ENCODE data around the gene KCNIP1.
A peak's percentile ranks its signal among the peaks of the same experiment; 100 is the strongest.

Gene KCNIP1

DNA sequence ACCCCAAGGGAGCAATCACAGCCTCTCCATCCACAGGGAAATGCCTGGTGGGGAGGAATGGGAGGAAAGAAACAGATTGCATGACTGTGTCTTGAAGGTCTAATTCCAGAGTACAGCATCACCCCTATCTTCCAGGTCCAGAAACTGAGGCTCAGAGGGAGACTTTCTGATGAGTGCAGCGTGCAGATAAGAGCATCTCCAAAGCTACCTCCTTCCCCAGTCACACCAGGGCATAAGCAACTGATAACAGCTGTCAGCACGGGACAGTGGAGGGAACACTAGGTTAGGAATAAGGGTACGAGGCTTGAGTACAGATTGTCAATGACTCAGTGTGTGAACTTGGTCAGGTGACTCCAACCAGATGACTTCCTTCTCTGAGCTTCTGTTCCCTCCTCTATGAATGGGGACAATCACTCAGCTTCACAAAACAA lies 126.9 kb downstream of the KCNIP1 start:
- Histone ChIP-seq H3K36me3 (replicated peaks in 1 of 2; ENCODE audit: control insufficient read depth in 2 of 2, insufficient read depth in 2 of 2, low read length in 2 of 2) (no peaks in the 10 kb centered on the region), H2AK5ac (ENCODE audit: low read depth, low read length) (no peak overlapping the region), H2AFZ (ENCODE audit: low read length) (no peak overlapping the region), H3K9me3 (replicated peaks in 1 of 2; ENCODE audit: control insufficient read depth in 2 of 2, insufficient read depth in 1 of 2, low read depth in 1 of 2, low read length in 2 of 2) (no peaks in the 10 kb centered on the region), H3K27me3 (ENCODE audit: control insufficient read depth in 3 of 3, insufficient read depth in 3 of 3, low read depth in 1 of 3, low read length in 3 of 3) (peaks cover 0 to 7% (median 0%) of the 10 kb centered on the region in 3 experiments), H3K18ac (ENCODE audit: low read length) (no peak overlapping the region), H2BK120ac (ENCODE audit: low read depth, low read length) (no peak overlapping the region), H3K79me1 (ENCODE audit: low read depth, low read length) (no peaks in the 10 kb centered on the region), H2BK12ac (ENCODE audit: low read length) (no peak overlapping the region), H3K23ac (ENCODE audit: low read depth, low read length, poor library complexity) (no peak overlapping the region), H3K4me2 (ENCODE audit: insufficient read depth, low read length, poor library complexity, severe bottlenecking) (no peak overlapping the region), H3K4me3 (ENCODE audit: low read length in 2 of 2) (no peak overlapping the region), H4K91ac (ENCODE audit: low read depth, low read length, poor library complexity) (no peak overlapping the region), H2BK5ac (ENCODE audit: low read length) (no peak overlapping the region), H3K4me1 (ENCODE audit: control insufficient read depth in 2 of 2, insufficient read depth in 1 of 2, low read depth in 1 of 2, low read length in 2 of 2) (peaks cover 5 to 18% of the 10 kb centered on the region in 2 donors), H3K27ac (replicated peaks; ENCODE audit: low read length) (no peak overlapping the region), H3K14ac (ENCODE audit: low read length) (no peak overlapping the region), H3K4ac (ENCODE audit: low read length) (no peak overlapping the region), H3K9ac (ENCODE audit: low read depth, low read length, poor library complexity) (no peak overlapping the region), H4K8ac (ENCODE audit: low read depth, low read length) (no peak overlapping the region), H2BK15ac (ENCODE audit: low read length) (no peak overlapping the region)
- WGBS, 2 donors (ENCODE audit: extremely low coverage in 2 of 2, insufficient read length in 2 of 2, insufficient replicate concordance in 1 of 2) = no CpG with 5 or more reads among the region's 3 CpGs
- no peak for DNase-seq (ENCODE audit: low spot score)

DNA sequence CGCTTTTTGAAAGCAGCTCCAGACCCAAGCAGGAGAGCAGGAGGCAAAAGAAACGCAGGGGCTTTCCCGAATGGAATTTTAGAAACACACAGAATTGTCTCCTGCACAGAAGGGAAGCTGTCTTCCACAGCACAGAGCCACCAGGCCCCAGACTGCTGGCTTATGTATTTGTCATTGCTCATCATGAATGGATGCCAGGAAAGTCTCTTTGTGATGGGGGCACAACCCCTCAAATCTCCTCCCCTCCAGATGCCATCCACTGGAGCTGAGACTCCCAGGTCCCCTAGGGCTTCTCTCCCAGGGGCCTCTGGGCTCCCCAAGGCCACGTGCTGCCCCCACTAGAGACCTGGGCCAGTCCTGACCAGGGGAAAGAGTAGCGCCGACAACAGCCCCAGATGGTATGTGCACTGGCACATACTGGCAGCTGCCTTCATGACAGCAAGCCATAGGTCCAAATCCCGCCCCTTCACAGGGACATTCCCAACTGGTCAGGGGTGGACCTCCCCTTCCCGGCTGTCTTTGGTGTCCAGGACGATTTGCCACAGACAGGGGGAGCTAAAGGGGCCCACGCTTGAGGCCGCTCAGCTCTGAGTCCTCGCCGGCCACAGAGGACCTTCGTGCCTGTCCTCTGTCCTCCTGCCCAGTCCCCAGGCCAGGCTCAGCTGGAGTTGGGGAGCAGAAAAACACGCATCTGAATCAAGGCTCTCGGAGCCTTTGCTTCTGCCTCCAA lies 127.8 kb downstream of the KCNIP1 start:
- H3K36me3 ChIP-seq (replicated peaks in 1 of 2; ENCODE audit: control insufficient read depth in 2 of 2, insufficient read depth in 2 of 2, low read length in 2 of 2) = no peaks in the 10 kb centered on the region
- H2BK12ac ChIP-seq (ENCODE audit: low read length) = no peak overlapping the region
- H3K27me3 ChIP-seq (ENCODE audit: control insufficient read depth in 3 of 3, insufficient read depth in 3 of 3, low read depth in 1 of 3, low read length in 3 of 3) = peaks cover 0 to 3% (median 0%) of the 10 kb centered on the region in 3 experiments
- peaks cover 5 to 16% of the 10 kb centered on the region in 2 donors for H3K4me1 ChIP-seq (ENCODE audit: control insufficient read depth in 2 of 2, insufficient read depth in 1 of 2, low read depth in 1 of 2, low read length in 2 of 2)
- H2AK5ac ChIP-seq (ENCODE audit: low read depth, low read length) = peak overlapping the region; percentile 9
- H3K23ac ChIP-seq (ENCODE audit: low read depth, low read length, poor library complexity) = no peak overlapping the region
- H2BK5ac ChIP-seq (ENCODE audit: low read length) = no peak overlapping the region
- no peak overlapping the region for H2AFZ ChIP-seq (ENCODE audit: low read length)
- H3K4me2 ChIP-seq (ENCODE audit: insufficient read depth, low read length, poor library complexity, severe bottlenecking) = no peak overlapping the region
- no peaks in the 10 kb centered on the region for H3K9me3 ChIP-seq (replicated peaks in 1 of 2; ENCODE audit: control insufficient read depth in 2 of 2, insufficient read depth in 1 of 2, low read depth in 1 of 2, low read length in 2 of 2)
- no peak overlapping the region for H3K4ac ChIP-seq (ENCODE audit: low read length)
- no peak overlapping the region for H3K9ac ChIP-seq (ENCODE audit: low read depth, low read length, poor library complexity)
- DNase-seq (ENCODE audit: low spot score) = no peak
- H3K14ac ChIP-seq (ENCODE audit: low read length) = no peak overlapping the region
- peak overlapping the region; percentile 55 for H3K18ac ChIP-seq (ENCODE audit: low read length)
- H2BK15ac ChIP-seq (ENCODE audit: low read length) = no peak overlapping the region
- no peak overlapping the region for H3K27ac ChIP-seq (replicated peaks; ENCODE audit: low read length)
- no CpG with 5 or more reads among the region's 16 CpGs for WGBS, 2 donors (ENCODE audit: extremely low coverage in 2 of 2, insufficient read length in 2 of 2, insufficient replicate concordance in 1 of 2)
- H3K79me1 ChIP-seq (ENCODE audit: low read depth, low read length) = no peaks in the 10 kb centered on the region
- H4K8ac ChIP-seq (ENCODE audit: low read depth, low read length) = no peak overlapping the region
- H4K91ac ChIP-seq (ENCODE audit: low read depth, low read length, poor library complexity) = no peak overlapping the region
- no peak overlapping the region for H2BK120ac ChIP-seq (ENCODE audit: low read depth, low read length)
- H3K4me3 ChIP-seq (ENCODE audit: low read length in 2 of 2) = no peak overlapping the region

DNA sequence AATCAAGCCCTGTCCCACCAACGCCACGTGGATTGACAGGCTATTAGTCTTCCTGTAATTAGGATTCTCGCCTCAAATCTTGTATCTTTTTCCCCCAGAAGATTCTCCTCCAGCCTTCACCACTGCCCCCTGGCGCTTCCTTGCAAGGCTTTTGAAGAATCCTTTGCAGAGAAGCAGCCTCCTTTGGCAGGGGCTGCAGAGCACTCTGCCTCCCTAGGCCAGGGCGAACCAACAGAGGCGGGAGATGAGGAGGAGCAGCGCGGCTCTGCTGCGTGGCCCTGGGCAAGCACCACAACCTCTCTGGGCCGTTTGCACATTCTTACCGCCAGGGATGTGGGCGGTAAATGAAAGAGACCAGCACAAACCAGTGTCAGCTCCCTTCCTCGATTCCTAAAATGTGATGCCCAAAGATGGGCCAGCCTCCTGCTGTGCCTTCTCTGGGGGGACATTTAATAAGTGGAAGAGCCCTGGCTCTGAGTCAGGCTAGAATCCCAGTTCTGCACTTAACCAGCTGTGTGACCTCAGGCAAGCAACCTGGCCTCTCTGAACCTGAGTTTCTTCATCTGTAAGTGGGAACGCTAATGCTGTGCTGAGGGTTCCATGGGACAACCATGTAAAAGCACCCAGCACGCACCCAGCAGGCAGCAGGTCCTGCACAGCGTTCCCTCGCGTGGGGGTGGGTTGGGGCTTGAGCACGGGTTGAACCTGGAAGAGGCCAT lies 128.6 kb downstream of the KCNIP1 start:
- Histone ChIP-seq H3K79me1 (ENCODE audit: low read depth, low read length) (no peaks in the 10 kb centered on the region), H3K4me2 (ENCODE audit: insufficient read depth, low read length, poor library complexity, severe bottlenecking) (peak overlapping the region; percentile 55), H3K27ac (replicated peaks; ENCODE audit: low read length) (no peak overlapping the region), H2BK5ac (ENCODE audit: low read length) (no peak overlapping the region), H3K18ac (ENCODE audit: low read length) (peak overlapping the region; percentile 53), H3K9ac (ENCODE audit: low read depth, low read length, poor library complexity) (no peak overlapping the region), H3K4me3 (ENCODE audit: low read length in 2 of 2) (no peak overlapping the region), H2BK120ac (ENCODE audit: low read depth, low read length) (no peak overlapping the region), H4K8ac (ENCODE audit: low read depth, low read length) (no peak overlapping the region), H4K91ac (ENCODE audit: low read depth, low read length, poor library complexity) (no peak overlapping the region), H2AK5ac (ENCODE audit: low read depth, low read length) (no peak overlapping the region), H3K27me3 (ENCODE audit: control insufficient read depth in 3 of 3, insufficient read depth in 3 of 3, low read depth in 1 of 3, low read length in 3 of 3) (peaks cover 0 to 3% (median 0%) of the 10 kb centered on the region in 3 experiments), H2BK15ac (ENCODE audit: low read length) (no peak overlapping the region), H3K14ac (ENCODE audit: low read length) (no peak overlapping the region), H3K4me1 (ENCODE audit: control insufficient read depth in 2 of 2, insufficient read depth in 1 of 2, low read depth in 1 of 2, low read length in 2 of 2) (peaks cover 5 to 14% of the 10 kb centered on the region in 2 donors), H3K4ac (ENCODE audit: low read length) (no peak overlapping the region), H2AFZ (ENCODE audit: low read length) (peak overlapping the region; percentile 95), H3K23ac (ENCODE audit: low read depth, low read length, poor library complexity) (no peak overlapping the region), H3K9me3 (replicated peaks in 1 of 2; ENCODE audit: control insufficient read depth in 2 of 2, insufficient read depth in 1 of 2, low read depth in 1 of 2, low read length in 2 of 2) (no peaks in the 10 kb centered on the region), H3K36me3 (replicated peaks in 1 of 2; ENCODE audit: control insufficient read depth in 2 of 2, insufficient read depth in 2 of 2, low read length in 2 of 2) (no peaks in the 10 kb centered on the region), H2BK12ac (ENCODE audit: low read length) (no peak overlapping the region)
- no CpG with 5 or more reads among the region's 19 CpGs for WGBS, 2 donors (ENCODE audit: extremely low coverage in 2 of 2, insufficient read length in 2 of 2, insufficient replicate concordance in 1 of 2)
- DNase-seq (ENCODE audit: low spot score) = no peak

DNA sequence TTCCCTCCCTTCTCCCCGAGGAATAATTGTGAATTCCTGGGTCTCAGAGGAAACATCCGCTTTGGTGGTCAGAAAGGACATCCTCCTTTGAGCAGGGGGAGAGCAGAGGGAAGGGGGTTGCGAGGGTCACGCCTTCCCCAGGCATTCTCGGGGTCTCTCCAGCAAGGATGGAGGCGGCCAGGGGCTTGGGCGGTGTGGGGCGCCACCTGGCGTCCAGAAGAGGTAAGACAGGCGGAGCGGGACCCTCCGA lies 129.1 kb downstream of the KCNIP1 start:
- H3K18ac ChIP-seq (ENCODE audit: low read length) = peak overlapping the region; percentile 53
- H2BK120ac ChIP-seq (ENCODE audit: low read depth, low read length) = no peak overlapping the region
- no peak overlapping the region for H4K91ac ChIP-seq (ENCODE audit: low read depth, low read length, poor library complexity)
- peak overlapping the region; percentile 95 for H2AFZ ChIP-seq (ENCODE audit: low read length)
- H3K4me3 ChIP-seq (ENCODE audit: low read length in 2 of 2) = peak overlapping the region in 1 of 2 donors; percentile 50
- no peak overlapping the region for H3K9ac ChIP-seq (ENCODE audit: low read depth, low read length, poor library complexity)
- no peak overlapping the region for H2AK5ac ChIP-seq (ENCODE audit: low read depth, low read length)
- peak overlapping the region; percentile 90 for H3K4me2 ChIP-seq (ENCODE audit: insufficient read depth, low read length, poor library complexity, severe bottlenecking)
- H3K27me3 ChIP-seq (ENCODE audit: control insufficient read depth in 3 of 3, insufficient read depth in 3 of 3, low read depth in 1 of 3, low read length in 3 of 3) = peaks cover 0 to 3% (median 0%) of the 10 kb centered on the region in 3 experiments
- no peak overlapping the region for H2BK12ac ChIP-seq (ENCODE audit: low read length)
- H3K9me3 ChIP-seq (replicated peaks in 1 of 2; ENCODE audit: control insufficient read depth in 2 of 2, insufficient read depth in 1 of 2, low read depth in 1 of 2, low read length in 2 of 2) = no peaks in the 10 kb centered on the region
- H3K79me1 ChIP-seq (ENCODE audit: low read depth, low read length) = no peaks in the 10 kb centered on the region
- no peak overlapping the region for H3K4ac ChIP-seq (ENCODE audit: low read length)
- no CpG with 5 or more reads among the region's 12 CpGs for WGBS, 2 donors (ENCODE audit: extremely low coverage in 2 of 2, insufficient read length in 2 of 2, insufficient replicate concordance in 1 of 2)
- no peak overlapping the region for H3K23ac ChIP-seq (ENCODE audit: low read depth, low read length, poor library complexity)
- H3K27ac ChIP-seq (replicated peaks; ENCODE audit: low read length) = no peak overlapping the region
- H3K14ac ChIP-seq (ENCODE audit: low read length) = no peak overlapping the region
- no peak overlapping the region for H4K8ac ChIP-seq (ENCODE audit: low read depth, low read length)
- no peak overlapping the region for H2BK15ac ChIP-seq (ENCODE audit: low read length)
- H3K36me3 ChIP-seq (replicated peaks in 1 of 2; ENCODE audit: control insufficient read depth in 2 of 2, insufficient read depth in 2 of 2, low read length in 2 of 2) = no peaks in the 10 kb centered on the region
- DNase-seq (ENCODE audit: low spot score) = peak; percentile 83
- peaks cover 5 to 14% of the 10 kb centered on the region in 2 donors for H3K4me1 ChIP-seq (ENCODE audit: control insufficient read depth in 2 of 2, insufficient read depth in 1 of 2, low read depth in 1 of 2, low read length in 2 of 2)
- no peak overlapping the region for H2BK5ac ChIP-seq (ENCODE audit: low read length)

All from neuronal stem cell (in vitro differentiated cells).